Measurements from ENCODE around the gene NPAS3. TPM values are rescaled to one million over a fixed set of nuclear protein-coding genes. Genes with fewer than 3 reads are reported as not detected.

Gene NPAS3
- total RNA-seq, 1 donor from 2014 or later, result 0.70 TPM

- DNase-seq (ENCODE audit: low read depth), result no peak
Measured at GRCh38 chr14:33542338-33543287, 603.9 kb downstream of the NPAS3 start.

GRCh38 chr14:33545696-33546095 is 607.0 kb downstream of the NPAS3 start:
- DNase-seq (ENCODE audit: low read depth), result no peak

- DNase-seq (ENCODE audit: low read depth), result no peak
Measured at GRCh38 chr14:33548606-33549005, 609.9 kb downstream of the NPAS3 start.

- DNase-seq (ENCODE audit: low read depth), result peak; percentile 62
Measured at GRCh38 chr14:33551963-33552362, 613.3 kb downstream of the NPAS3 start.

GRCh38 chr14:33553706-33554278 is 615.1 kb downstream of the NPAS3 start:
- no peak for DNase-seq (ENCODE audit: low read depth)

GRCh38 chr14:33554988-33555387 is 616.3 kb downstream of the NPAS3 start:
- peak; percentile 19 for DNase-seq (ENCODE audit: low read depth)

GRCh38 chr14:33555710-33556350 is 617.2 kb downstream of the NPAS3 start:
- DNase-seq (ENCODE audit: low read depth), result no peak

GRCh38 chr14:33556382-33557121 is 617.9 kb downstream of the NPAS3 start:
- DNase-seq (ENCODE audit: low read depth), result peak; percentile 64

- no peak for DNase-seq (ENCODE audit: low read depth)
Measured at GRCh38 chr14:33560718-33561431, 622.2 kb downstream of the NPAS3 start.

GRCh38 chr14:33561488-33562175 is 623.0 kb downstream of the NPAS3 start:
- no peak for DNase-seq (ENCODE audit: low read depth)

- DNase-seq (ENCODE audit: low read depth), result no peak
Measured at GRCh38 chr14:33563191-33563900, 624.7 kb downstream of the NPAS3 start.

- no peak for DNase-seq (ENCODE audit: low read depth)
Measured at GRCh38 chr14:33563901-33564197, 625.2 kb downstream of the NPAS3 start.

- peak; percentile 95 for DNase-seq (ENCODE audit: low read depth)
Measured at GRCh38 chr14:33564774-33565630, 626.3 kb downstream of the NPAS3 start.

- no peak for DNase-seq (ENCODE audit: low read depth)
Measured at GRCh38 chr14:33566082-33566481, 627.4 kb downstream of the NPAS3 start.

GRCh38 chr14:33567023-33567728 is 628.5 kb downstream of the NPAS3 start:
- DNase-seq (ENCODE audit: low read depth), result no peak

- no peak for DNase-seq (ENCODE audit: low read depth)
Measured at GRCh38 chr14:33567731-33568130, 629.1 kb downstream of the NPAS3 start.

GRCh38 chr14:33568935-33569579 is 630.4 kb downstream of the NPAS3 start:
- DNase-seq (ENCODE audit: low read depth), result no peak
